HT-29 (cell line): ENCODE measurements around the gene SS18L1. TPM values are rescaled to one million over a fixed set of nuclear protein-coding genes. Genes with fewer than 3 reads are reported as not detected.
A peak's percentile ranks its signal among the peaks of the same experiment; 100 is the strongest.

Experiments
- DNase-seq: peaks from one replicate; pipeline ENCODE4 v3.0.0-alpha.2; 2015; ENCODE audit warnings: low spot score
- total RNA-seq: library from RNA; depleted of rRNA; stranded (reverse); fragments of >200 nt; shearing (Covaris generic); gene quantifications from 2 replicates; pipeline ENCODE4 v1.2.3, GENCODE V29; 2014

SS18L1 gene
- total RNA-seq, 1 experiment from 2014 or later: 65.8 TPM

GRCh38 chr20:62151835-62152364, 8.3 kb downstream of the SS18L1 start:
- DNase-seq: no peak

GRCh38 chr20:62155428-62156253, 12.1 kb downstream of the SS18L1 start:
- DNase-seq: no peak

- no peak for DNase-seq
These were observed 12.6 kb downstream of the SS18L1 start for GRCh38 chr20:62156254-62156556.

- DNase-seq: peak; percentile 71
These were observed 13.2 kb downstream of the SS18L1 start for GRCh38 chr20:62156592-62157386.

- no peak for DNase-seq
These were observed 14.0 kb downstream of the SS18L1 start for GRCh38 chr20:62157387-62158087.

- no peak for DNase-seq
These were observed 14.5 kb downstream of the SS18L1 start for GRCh38 chr20:62158088-62158400.

- no peak for DNase-seq
These were observed 15.0 kb downstream of the SS18L1 start for GRCh38 chr20:62158541-62158940.

- DNase-seq: no peak
These were observed 15.5 kb downstream of the SS18L1 start for GRCh38 chr20:62159052-62159451.

GRCh38 chr20:62159839-62160238, 16.3 kb downstream of the SS18L1 start:
- DNase-seq: no peak

- no peak for DNase-seq
These were observed 16.7 kb downstream of the SS18L1 start for GRCh38 chr20:62160253-62160652.

GRCh38 chr20:62160876-62161275, 17.3 kb downstream of the SS18L1 start:
- no peak for DNase-seq

- no peak for DNase-seq
These were observed 17.8 kb downstream of the SS18L1 start for GRCh38 chr20:62161347-62161746.

- DNase-seq: no peak
These were observed 19.4 kb downstream of the SS18L1 start for GRCh38 chr20:62162765-62163484.

GRCh38 chr20:62163485-62163865, 19.9 kb downstream of the SS18L1 start:
- DNase-seq: no peak

- no peak for DNase-seq
These were observed 20.6 kb downstream of the SS18L1 start for GRCh38 chr20:62163986-62164762.

GRCh38 chr20:62164879-62165761, 21.6 kb downstream of the SS18L1 start:
- no peak for DNase-seq

- DNase-seq: no peak
These were observed 22.3 kb downstream of the SS18L1 start for GRCh38 chr20:62165762-62166399.

GRCh38 chr20:62167474-62167873, 23.9 kb downstream of the SS18L1 start:
- DNase-seq: no peak

- no peak for DNase-seq
These were observed 24.5 kb downstream of the SS18L1 start for GRCh38 chr20:62168061-62168460.
